ENCODE measurements around the gene GADD45GIP1.
"Not testable (repeated sequence)": the region's sequence is repeated elsewhere in the genome, so short reads cannot be mapped to it uniquely, and the experiment has no call there.

Gene GADD45GIP1

GRCh38 chr19:12965017-12965811, 8.2 kb upstream of the GADD45GIP1 start:
- DNase-seq = peak in 51 of 56 donors; percentile 29 to 85 (median 63)

GRCh38 chr19:12959481-12959880, 2.5 kb upstream of the GADD45GIP1 start:
- no peak for DNase-seq

GRCh38 chr19:12957389-12957952, 448 bp upstream of the GADD45GIP1 start:
- DNase-seq = not testable (repeated sequence)

- no peak for DNase-seq
Measured at GRCh38 chr19:12955996-12956395, 1.0 kb downstream of the GADD45GIP1 start.

GRCh38 chr19:12955575-12955974, 1.4 kb downstream of the GADD45GIP1 start:
- not testable (repeated sequence) for DNase-seq

- DNase-seq = no peak
Measured at GRCh38 chr19:12954612-12954962, 2.4 kb downstream of the GADD45GIP1 start.

GRCh38 chr19:12953799-12954611, 3.0 kb downstream of the GADD45GIP1 start:
- no peak for DNase-seq

GRCh38 chr19:12953138-12953798, 3.8 kb downstream of the GADD45GIP1 start:
- DNase-seq = peak in 51 of 56 donors; percentile 2 to 75 (median 50)

GRCh38 chr19:12952488-12953137, 4.4 kb downstream of the GADD45GIP1 start:
- DNase-seq = peak in 3 of 56 donors; percentile 48 to 61 (median 54)

GRCh38 chr19:12952050-12952449, 5.0 kb downstream of the GADD45GIP1 start:
- DNase-seq = not testable (repeated sequence)

- DNase-seq = no peak
Measured at GRCh38 chr19:12949363-12950283, 7.4 kb downstream of the GADD45GIP1 start.

GRCh38 chr19:12948612-12949362, 8.2 kb downstream of the GADD45GIP1 start:
- no peak for DNase-seq

- peak in 2 of 56 donors; percentile 7 to 9 for DNase-seq
Measured at GRCh38 chr19:12947702-12948611, 9.1 kb downstream of the GADD45GIP1 start.

- DNase-seq = no peak
Measured at GRCh38 chr19:12946731-12947496, 10.1 kb downstream of the GADD45GIP1 start.

- peak in 18 of 56 donors; percentile 15 to 64 (median 43) for DNase-seq
Measured at GRCh38 chr19:12946092-12946721, 10.8 kb downstream of the GADD45GIP1 start.

GRCh38 chr19:12945479-12946091, 11.4 kb downstream of the GADD45GIP1 start, which contains the start of gene RAD23A:
Gene RAD23A (plus strand): TSS chr19:12945862. CDS start chr19:12945949, 87 bp downstream.
- peak; percentile 45 to 94 (median 83) for DNase-seq
